Activated naive CD4-positive, alpha-beta T cell (primary cell): ENCODE data around the gene OR51D1.

Source experiments
- DNase-seq, 4 experiments: peaks; one replicate each; lab custom pipeline; 2025; lab: John Stamatoyannopoulos, UW

Gene OR51D1, protein sequence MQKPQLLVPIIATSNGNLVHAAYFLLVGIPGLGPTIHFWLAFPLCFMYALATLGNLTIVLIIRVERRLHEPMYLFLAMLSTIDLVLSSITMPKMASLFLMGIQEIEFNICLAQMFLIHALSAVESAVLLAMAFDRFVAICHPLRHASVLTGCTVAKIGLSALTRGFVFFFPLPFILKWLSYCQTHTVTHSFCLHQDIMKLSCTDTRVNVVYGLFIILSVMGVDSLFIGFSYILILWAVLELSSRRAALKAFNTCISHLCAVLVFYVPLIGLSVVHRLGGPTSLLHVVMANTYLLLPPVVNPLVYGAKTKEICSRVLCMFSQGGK

DNA sequence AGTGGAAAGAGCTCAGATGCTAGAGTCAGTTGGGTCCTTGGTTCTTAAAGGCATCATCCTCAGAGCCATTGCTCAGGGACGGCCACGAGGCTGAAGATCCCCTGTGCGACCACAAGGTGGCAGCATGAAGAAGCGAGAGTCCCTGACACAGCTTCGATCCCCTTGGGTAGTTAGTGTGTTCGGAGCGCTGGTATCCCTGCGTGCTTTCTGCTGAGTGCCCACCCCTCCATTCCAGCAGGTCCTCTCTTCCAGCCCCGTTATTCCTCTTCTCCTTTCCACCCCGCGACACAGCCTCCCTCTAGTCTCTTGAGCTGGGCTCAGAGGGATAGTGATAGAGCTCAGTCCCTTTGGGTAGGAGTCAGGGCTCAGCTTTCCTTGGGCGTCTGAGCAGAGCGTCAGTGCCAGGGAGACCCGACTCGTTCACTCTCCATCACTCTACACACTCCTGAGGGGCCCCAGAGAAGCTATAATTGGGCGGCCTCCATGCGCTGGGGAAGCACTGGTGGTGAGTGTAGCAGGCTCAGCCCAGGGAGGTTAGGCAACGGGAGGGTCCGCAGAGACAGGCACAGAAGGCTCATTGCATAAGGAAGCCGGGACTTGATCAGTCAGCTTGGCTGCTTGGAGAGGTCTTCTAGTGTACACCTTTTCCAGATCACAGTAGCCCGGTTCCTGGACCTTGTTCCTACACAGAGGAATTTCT is at the start of gene OR51D1:
Gene OR51D1 (plus strand): TSS at position 516 of the 700 bp plus-strand sequence. CDS start 2,314 bp downstream, outside the sequence.
- peak; percentile 18 to 55 (median 36) for DNase-seq

DNA sequence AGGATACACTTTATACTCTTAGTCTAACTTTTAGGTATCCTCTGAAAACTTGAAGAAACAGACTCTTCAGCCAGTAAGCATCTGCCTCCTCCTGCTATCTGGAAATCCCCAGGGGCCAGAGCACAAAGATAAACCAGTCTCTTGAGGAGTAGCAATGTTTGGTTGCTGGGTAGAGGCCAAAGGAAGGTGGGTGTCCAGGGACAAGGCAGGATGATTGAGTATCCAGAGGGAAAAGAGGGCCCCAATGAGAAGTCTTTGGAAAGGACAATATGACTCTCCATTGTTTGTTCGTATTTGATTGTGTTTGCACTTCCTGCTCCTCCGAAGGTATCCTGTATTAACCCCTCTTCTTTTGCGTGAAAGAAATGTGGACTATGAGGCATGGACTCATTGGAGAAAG is 48.3 kb upstream of the OR51D1 start:
- no peak for DNase-seq

DNA sequence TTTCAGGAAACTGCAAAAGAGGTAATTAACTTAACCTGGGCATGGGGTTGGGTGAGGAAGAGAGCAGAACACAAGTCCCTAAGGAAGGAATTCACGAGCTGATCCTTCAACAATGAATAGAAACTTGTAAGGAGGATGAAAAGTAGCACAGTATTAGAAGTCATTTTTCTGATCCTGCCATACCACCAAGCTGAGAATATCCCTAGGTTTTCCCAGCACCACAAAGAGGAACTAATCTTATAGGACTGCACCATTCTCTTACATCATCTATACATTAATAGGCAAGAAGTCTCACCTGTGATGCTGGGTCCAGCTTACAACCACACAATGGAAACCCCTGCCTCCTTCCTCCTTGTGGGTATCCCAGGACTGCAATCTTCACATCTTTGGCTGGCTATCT is 43.5 kb upstream of the OR51D1 start, which contains the start of gene OR52I1:
Gene OR52I1 (plus strand): TSS at position 301 of the 400 bp plus-strand sequence. CDS start 0 bp downstream, at position 301.
- no peak for DNase-seq

DNA sequence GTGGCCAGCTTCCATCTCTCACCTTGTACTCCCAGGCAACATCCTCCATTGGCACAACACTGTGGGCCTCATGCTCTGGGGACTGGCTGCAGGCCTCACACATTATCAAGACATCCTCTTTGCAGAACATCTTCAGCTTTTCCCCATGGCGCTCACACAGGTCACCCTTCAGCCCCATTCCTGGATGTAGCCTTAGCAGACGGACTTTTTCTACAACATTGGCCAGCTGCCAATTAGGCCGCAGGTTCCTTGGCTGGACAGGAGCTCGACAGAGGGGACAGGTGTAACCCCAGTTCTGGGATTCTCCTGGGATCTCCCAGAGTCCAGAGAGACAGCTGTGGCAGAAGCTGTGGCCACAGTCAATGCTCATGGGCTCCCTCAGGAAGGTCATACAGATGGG is 32.2 kb upstream of the OR51D1 start:
- DNase-seq = no peak

DNA sequence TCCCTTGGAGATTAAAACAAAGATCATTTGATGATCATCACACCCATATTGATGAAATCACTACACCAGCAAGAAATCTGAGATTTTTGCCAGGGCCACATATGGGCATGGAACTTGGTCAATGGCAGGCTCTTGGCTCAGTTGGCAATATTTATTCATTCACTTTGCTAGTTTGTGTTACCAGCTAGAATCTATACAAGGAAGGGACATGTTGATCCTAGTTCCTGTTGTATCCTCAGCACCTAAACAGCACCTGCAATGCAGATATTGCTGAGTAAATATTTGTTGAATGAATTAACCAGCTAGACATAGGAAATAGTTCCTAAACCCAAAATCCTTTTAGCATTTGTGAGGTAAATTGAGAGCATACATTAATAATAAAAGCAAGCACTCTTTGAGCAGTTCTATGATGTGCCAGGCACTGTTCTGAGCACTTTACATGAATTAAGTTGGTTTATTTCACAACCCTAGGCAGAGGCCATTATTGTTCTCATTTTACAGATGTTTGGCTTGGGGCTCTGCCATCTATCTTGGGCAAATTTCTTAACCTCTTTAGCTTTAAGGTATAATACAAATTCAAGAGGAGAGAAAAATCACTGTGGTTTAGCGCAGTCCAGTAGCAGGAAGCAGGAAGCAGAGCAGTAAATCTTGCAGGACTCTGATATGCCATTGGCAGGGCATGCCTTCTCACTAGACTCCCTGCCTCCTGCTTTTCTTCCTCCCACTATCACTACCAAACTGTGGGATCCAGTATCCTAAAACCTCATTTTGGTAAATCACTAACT is 30.9 kb upstream of the OR51D1 start:
- no peak for DNase-seq

DNA sequence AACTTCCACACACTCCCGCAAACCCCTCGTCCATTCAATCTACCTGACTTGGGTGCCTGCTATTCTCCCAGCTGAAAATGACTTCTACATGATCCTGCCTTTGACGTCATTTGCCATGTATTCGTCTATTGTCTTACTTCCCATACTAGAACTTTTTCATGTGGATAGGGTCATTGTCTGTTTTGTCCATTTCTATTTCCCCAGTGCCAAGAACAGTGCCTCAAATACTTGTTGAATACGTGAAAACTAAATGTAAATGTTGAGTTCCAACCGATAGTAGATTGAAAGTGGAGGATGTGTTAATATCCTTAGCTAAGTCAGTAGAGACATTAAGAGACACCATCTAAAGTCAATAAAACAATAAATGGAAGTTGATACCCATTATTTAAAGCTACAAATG is 30.2 kb upstream of the OR51D1 start:
- DNase-seq = no peak

DNA sequence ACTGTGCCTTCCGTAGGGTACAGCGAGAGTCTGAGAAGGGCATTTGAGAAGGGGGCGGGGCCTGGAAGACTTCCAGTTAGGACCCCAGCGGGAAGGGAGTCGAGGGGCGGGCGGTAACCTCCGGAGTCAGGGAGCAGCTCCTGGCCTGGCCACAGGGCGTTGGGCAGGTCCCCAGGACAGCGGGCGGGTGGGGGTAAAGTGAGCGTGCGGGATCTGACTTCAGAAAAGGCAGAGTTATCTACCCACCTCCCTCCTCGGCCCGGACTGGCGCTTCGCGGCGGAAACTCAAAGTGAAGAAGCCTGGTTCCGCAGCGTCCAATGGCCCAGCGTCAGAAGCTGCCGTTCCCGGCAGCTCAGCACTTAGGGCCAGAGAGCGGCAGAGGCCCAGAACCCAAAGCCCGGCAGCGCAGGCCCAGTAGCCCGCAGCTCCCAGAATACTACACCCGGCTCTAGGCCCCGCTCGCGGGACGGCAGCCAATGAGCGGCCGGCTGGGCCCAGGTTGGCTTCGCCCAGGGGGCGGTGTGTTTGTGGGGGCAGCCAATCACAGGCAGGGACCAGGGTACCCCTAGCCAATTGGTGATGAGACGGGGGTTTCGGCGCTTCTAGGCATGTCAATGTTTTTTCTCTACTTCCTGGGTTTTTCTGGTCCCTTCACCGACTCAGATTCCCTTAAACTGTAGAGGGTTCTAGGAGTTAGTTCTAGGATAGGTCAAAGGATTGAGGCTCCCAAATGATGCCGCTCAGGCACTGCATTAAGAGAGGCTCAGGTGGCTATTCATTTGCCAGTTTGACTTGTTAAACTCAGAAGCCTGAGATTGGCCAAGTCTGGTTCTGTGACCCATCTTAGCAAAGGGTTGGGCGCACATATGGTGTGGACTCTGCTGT is 29.3 kb upstream of the OR51D1 start, which contains the start of gene TRIM68:
Gene TRIM68 (minus strand): TSS at position 451 of the 886 bp plus-strand sequence. CDS start 2,727 bp downstream, outside the sequence.
- peak; percentile 83 to 90 (median 85) for DNase-seq

DNA sequence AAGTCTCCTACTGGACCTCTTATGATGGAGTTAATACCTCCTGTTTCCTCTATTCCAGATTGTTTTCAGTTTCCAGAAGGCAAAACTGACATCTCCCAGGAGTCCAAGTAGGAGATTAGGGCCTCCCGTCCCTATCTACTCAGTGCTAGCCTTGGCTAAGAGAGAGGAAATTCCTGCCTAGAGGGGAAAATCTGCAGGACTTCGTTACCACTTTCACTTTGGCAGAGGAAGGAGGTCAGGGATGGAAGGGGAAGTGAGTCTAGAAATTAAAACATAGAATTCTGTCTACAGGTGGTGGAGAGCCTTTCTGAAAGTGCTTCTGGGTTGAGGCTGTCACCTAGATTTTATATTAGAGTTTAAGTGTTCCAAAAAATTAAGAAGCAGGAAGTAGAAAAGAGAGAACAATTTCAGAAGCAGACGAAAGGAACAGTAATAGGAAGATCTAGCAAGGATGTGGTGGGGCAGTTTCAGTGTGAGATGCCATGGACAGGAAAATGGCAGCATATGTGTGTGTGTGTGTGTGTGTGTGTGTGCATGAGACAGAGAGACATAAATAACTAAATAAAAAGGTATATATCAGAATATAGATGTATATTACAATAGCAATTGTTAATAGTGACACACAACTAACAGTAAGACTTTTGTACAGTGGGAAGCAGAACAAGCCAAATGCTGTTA is 26.9 kb upstream of the OR51D1 start:
- DNase-seq = no peak

DNA sequence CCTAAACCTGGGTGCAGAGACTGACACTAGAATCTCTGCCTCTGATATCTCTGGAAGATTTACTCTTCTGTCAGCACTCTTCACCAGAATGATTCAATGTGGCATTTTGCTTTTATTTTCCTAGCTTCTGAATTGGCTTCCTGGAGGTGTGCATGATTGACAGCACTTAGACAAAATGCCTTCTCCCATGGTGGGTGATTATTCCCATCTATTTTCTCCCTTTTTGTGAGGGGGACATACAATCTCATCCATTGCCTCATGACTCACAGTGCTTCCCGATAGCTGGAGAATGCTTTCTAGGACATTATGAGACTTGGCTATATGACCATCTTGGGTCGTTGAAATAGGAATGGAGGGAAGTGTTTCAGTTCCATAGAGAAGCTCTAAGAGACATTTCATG is 25.3 kb upstream of the OR51D1 start:
- DNase-seq = no peak

DNA sequence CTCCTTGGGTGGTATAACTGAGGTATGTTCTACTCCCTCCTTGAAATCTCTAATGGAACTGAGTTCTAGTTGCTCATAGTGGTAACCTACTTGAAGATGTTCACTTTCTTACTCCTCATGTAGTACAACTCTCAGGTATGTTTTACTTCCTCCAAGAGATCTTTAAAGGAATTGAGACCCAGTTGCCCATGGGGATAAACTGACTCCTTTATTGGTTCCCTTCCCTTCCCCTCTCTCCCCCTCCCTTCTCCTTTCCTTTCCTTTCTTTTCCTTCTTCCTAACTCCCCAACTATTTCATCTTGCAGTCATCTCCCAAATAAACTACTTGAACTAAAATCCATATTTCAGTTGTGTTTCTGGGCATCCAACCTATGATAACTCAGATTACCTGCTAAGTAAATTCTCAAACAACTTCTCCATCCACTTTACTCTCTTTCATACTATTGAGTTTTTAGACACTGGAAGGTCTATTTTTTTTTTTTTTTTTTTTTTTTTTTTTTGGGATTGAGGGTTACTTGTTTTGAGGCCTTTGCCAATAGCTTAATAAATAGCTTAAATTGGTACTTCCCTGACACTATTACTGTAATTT is 21.3 kb upstream of the OR51D1 start:
- DNase-seq = no peak

DNA sequence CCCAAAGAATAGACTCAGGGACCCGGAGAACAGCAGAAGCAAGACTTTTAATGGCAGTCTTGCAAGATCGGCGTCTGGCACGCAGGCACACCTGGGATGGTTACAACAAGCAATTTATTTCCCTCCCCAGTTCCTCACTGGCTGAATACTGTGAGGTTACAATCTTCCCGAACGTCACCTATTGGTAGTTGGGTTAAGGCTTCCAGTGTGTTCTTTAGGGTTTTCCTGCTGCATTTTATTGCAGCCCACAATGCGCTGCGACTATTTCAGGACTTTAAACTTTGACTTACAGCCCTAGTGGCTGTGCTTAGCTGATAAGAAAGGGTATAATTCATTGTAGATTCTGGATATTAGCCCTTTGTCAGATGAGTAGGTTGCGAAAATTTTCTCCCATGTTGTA is 17.8 kb upstream of the OR51D1 start:
- no peak for DNase-seq

DNA sequence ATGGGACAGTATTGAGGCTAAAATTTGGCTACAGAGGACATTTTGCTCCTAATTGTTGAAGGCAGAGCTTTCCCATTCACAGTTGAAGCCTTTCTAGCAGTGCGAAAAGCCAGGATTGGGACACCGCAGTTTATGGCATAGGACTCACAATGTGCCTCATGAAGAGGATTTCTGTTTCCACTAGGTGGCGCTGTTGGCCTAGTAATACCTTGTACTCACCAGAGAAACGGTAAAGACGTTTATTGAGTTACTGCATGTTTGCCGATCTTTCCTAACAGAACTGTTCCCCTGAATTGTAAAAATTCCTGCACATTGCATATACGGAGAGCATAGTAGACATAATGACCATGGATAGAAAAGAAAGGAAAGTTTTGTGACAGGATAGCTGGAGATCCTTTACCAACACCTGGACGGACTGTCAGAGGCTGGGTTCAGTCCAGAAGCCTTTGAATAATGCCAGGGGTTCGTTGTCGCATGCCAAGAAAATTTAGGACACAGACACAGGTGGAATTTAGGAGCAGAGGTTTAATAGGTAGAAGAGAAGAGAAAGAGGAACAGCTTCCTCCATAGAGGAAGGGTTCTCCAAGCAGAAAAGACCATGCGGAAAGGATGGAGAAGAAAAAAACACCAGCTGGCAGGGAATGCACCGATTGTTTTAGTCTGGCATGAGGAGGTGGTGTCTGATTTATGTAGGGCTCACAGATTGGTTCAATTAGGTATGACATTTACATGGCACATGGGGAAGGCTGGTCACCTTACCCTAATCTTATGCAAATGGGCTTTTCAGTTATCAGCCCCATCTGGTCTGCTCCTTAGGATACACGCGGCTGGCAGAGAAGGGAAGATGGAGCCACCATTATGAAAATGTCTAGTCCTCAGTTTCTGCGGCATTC is 10.8 kb upstream of the OR51D1 start:
- no peak for DNase-seq

DNA sequence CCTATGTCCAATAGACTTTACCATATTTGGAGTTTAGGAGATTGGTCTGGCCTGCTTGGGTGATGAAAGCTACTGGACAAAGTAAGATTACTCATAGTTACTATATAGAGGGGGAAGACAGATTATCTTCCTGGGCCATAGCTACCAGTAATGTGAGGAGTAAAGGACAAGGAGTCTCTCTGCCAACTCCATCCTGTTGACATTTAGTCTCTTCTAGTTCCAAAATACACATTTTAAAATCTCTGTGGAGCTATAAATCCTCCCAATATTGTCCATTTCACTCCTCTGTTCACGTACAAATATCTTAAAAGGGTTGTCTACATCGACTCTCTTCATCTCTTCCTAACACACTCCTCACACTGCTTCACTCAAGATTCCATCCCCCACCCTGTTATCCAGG is 1.1 kb upstream of the OR51D1 start:
- DNase-seq = no peak

DNA sequence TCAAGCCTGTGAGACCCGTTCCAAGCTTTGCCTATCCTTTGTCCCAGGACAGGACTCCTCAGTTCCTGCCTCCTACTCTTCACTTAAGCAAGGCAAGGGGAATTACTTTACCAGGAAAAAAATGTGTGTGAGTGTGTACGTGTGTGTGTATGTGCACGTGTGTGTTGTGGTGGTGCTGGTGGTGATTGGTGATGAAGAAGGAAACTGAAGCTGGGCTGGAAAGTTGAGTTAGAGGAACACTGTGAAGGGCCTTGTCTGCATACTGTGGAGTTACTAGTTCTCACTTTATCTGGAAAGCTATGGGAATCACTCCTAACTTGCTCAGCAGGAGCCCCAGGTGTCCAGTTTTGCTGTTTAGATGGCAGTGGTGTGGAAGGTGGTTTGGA is 378 bp downstream of the OR51D1 start:
- no peak for DNase-seq

DNA sequence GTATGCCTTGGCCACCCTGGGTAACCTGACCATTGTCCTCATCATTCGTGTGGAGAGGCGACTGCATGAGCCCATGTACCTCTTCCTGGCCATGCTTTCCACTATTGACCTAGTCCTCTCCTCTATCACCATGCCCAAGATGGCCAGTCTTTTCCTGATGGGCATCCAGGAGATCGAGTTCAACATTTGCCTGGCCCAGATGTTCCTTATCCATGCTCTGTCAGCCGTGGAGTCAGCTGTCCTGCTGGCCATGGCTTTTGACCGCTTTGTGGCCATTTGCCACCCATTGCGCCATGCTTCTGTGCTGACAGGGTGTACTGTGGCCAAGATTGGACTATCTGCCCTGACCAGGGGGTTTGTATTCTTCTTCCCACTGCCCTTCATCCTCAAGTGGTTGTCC is 2.7 kb downstream of the OR51D1 start:
- no peak for DNase-seq

DNA sequence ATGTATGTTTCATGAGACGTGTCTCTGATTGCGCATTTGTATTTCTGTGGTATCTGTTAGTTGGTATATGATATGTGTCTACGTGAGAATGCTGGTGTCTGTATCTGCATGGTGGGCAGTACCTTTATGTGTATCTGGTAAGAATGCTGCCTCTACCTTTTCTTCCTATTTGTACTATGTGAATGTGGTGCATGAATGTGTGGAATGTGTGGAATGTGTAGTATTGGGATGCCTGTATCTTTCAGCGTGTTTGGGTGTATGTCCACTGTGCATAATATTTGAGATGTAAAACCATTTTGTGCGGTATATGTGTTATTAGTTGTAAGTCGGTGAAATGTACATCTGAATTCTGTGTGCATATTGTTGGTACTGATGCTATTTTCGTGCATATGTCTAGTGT is 4.2 kb downstream of the OR51D1 start:
- no peak for DNase-seq

DNA sequence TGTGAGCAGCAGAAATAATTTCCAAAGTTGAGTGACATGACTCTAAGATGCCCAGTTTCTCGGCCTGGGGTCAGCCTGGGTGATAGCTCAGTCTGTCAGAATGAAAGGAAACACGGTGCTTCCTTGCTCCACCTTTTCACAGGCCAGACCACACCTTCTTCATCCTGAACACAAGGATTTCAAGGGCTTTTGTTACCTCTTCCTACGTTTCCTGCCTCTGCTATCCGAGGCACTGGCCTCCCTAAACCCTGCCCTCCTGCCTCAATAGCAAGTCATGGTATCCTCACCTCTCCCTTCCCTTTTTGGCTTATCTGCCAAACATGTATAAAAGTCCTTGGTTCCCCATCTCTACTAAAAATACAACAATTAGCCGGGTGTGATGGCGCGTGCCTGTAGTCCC is 4.8 kb downstream of the OR51D1 start:
- no peak for DNase-seq

DNA sequence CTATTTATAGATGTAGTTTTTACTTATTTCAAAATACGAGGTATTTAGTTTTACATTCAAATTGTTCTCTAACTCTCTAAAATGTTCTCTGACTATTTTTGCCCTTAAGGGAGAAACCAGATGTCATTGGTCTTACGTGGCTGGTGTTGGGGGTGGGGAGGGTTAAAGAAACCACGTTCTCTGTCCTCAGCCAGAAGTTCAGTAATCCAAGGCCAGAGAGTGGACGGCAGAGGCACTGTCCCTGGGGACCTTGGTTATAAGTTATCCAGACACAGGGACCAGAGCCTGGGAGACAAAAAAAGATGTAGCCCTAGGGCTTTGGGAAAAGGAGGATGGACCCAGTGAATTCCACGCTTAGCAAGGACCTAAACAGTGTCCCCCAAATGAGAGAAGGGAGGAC is 5.8 kb downstream of the OR51D1 start:
- DNase-seq = no peak

DNA sequence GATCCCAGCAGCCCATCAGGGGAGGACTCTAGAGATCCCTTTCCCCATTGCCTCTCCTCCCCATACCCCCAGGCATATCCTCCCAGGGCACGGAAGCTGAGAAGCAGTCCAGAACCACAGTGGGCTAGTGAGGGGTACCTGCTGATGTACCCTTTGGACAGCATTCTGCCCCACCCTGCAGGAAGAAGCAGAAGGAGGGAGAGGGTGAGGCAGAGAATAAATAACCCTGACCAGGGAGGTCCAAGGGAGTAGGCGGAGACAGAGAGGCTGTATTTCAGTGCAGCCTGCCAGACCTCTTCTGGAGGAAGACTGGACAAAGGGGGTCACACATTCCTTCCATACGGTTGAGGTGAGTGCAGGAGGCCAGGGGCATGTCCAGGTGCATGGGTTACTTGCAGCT is 6.4 kb downstream of the OR51D1 start, which contains the start of gene OR51E1:
Gene OR51E1 (plus strand): TSS at position 301 of the 400 bp plus-strand sequence. CDS start 8,545 bp downstream, outside the sequence.
- no peak for DNase-seq
